ENCODE data around the gene OLFML2A.
"Not testable (repeated sequence)": the region's sequence is repeated elsewhere in the genome, so short reads cannot be mapped to it uniquely, and the experiment has no call there.

The OLFML2A gene

GRCh38 chr9:124818431-124819281, 41.7 kb downstream of the OLFML2A start:
- no peak for DNase-seq (ENCODE audit: low read depth in 2 of 2, low spot score in 1 of 2)

GRCh38 chr9:124820698-124821623, 44.0 kb downstream of the OLFML2A start:
- DNase-seq (ENCODE audit: low read depth in 2 of 2, low spot score in 1 of 2): no peak

GRCh38 chr9:124828489-124829333, 51.8 kb downstream of the OLFML2A start:
- DNase-seq (ENCODE audit: low read depth in 2 of 2, low spot score in 1 of 2): no peak

GRCh38 chr9:124829334-124829669, 52.4 kb downstream of the OLFML2A start:
- no peak for DNase-seq (ENCODE audit: low read depth in 2 of 2, low spot score in 1 of 2)

- no peak for DNase-seq (ENCODE audit: low read depth in 2 of 2, low spot score in 1 of 2)
These were observed 53.7 kb downstream of the OLFML2A start for GRCh38 chr9:124830593-124830992.

- no peak for DNase-seq (ENCODE audit: low read depth in 2 of 2, low spot score in 1 of 2)
These were observed 54.9 kb downstream of the OLFML2A start for GRCh38 chr9:124831642-124832364.

- no peak for DNase-seq (ENCODE audit: low read depth in 2 of 2, low spot score in 1 of 2)
These were observed 57.7 kb downstream of the OLFML2A start for GRCh38 chr9:124834591-124834990.

GRCh38 chr9:124835026-124835557, 58.2 kb downstream of the OLFML2A start:
- no peak for DNase-seq (ENCODE audit: low read depth in 2 of 2, low spot score in 1 of 2)

GRCh38 chr9:124838132-124838531, 61.2 kb downstream of the OLFML2A start:
- not testable (repeated sequence) for DNase-seq (ENCODE audit: low read depth in 2 of 2, low spot score in 1 of 2)

- DNase-seq (ENCODE audit: low read depth in 2 of 2, low spot score in 1 of 2): not testable (repeated sequence)
These were observed 61.8 kb downstream of the OLFML2A start for GRCh38 chr9:124838567-124839275.

GRCh38 chr9:124839612-124840299, 62.8 kb downstream of the OLFML2A start:
- no peak for DNase-seq (ENCODE audit: low read depth in 2 of 2, low spot score in 1 of 2)

- no peak for DNase-seq (ENCODE audit: low read depth in 2 of 2, low spot score in 1 of 2)
These were observed 63.4 kb downstream of the OLFML2A start for GRCh38 chr9:124840300-124840833.

GRCh38 chr9:124841075-124841821, 64.3 kb downstream of the OLFML2A start:
- DNase-seq (ENCODE audit: low read depth in 2 of 2, low spot score in 1 of 2): no peak

GRCh38 chr9:124843456-124844034, 66.6 kb downstream of the OLFML2A start:
- no peak for DNase-seq (ENCODE audit: low read depth in 2 of 2, low spot score in 1 of 2)

GRCh38 chr9:124844291-124844690, 67.4 kb downstream of the OLFML2A start:
- DNase-seq (ENCODE audit: low read depth in 2 of 2, low spot score in 1 of 2): no peak

GRCh38 chr9:124846467-124846866, 69.5 kb downstream of the OLFML2A start:
- not testable (repeated sequence) for DNase-seq (ENCODE audit: low read depth in 2 of 2, low spot score in 1 of 2)

- no peak for DNase-seq (ENCODE audit: low read depth in 2 of 2, low spot score in 1 of 2)
These were observed 70.0 kb downstream of the OLFML2A start for GRCh38 chr9:124846969-124847368.

GRCh38 chr9:124849801-124850200, 72.9 kb downstream of the OLFML2A start:
- DNase-seq (ENCODE audit: low read depth in 2 of 2, low spot score in 1 of 2): no peak
